Liver (tissue), 9 donors: ENCODE measurements around the gene MAGEA3. TPM values are rescaled to one million over a fixed set of nuclear protein-coding genes. Genes with fewer than 3 reads are reported as not detected.

Experiments
- DNase-seq: peaks from one replicate; pipeline ENCODE4 v3.0.0-alpha.2; 2017; ENCODE audit warnings: low spot score
- H3K27ac ChIP-seq, 2 donors: one replicate each; pipeline ENCODE4 v1.7.0; 2013; ENCODE audit warnings: inconsistent platforms in 2 of 2, low read length in 2 of 2, control low read depth in 1 of 2, low read depth in 1 of 2, mild to moderate bottlenecking in 1 of 2
- H3K27me3 ChIP-seq, 4 donors: one replicate each; pipeline versions ENCODE4 v1.6.1 to v1.7.0; 2013; ENCODE audit warnings: low read length in 3 of 4, inconsistent platforms in 1 of 4, mild to moderate bottlenecking in 1 of 4, moderate library complexity in 1 of 4; ENCODE audit not compliant: control insufficient read depth in 4 of 4, insufficient read depth in 4 of 4
- H3K36me3 ChIP-seq, 4 donors: one replicate each; pipeline versions ENCODE4 v1.6.1 to v1.7.0; 2013; ENCODE audit warnings: low read length in 3 of 4, mild to moderate bottlenecking in 3 of 4, low read depth in 1 of 4, moderate library complexity in 1 of 4; ENCODE audit not compliant: control insufficient read depth in 4 of 4, insufficient read depth in 3 of 4
- H3K4me1 ChIP-seq, 4 donors: one replicate each; pipeline versions ENCODE4 v1.6.1 to v1.7.0; 2013; ENCODE audit warnings: low read length in 3 of 4, mild to moderate bottlenecking in 3 of 4, moderate library complexity in 1 of 4; ENCODE audit not compliant: control insufficient read depth in 4 of 4, insufficient read depth in 4 of 4
- H3K4me3 ChIP-seq, 3 donors: one replicate each; pipeline versions ENCODE4 v1.6.1 to v1.7.0; 2013; ENCODE audit warnings: low read length in 3 of 3, control low read depth in 1 of 3, low read depth in 1 of 3, mild to moderate bottlenecking in 1 of 3
- H3K9ac ChIP-seq, 2 donors: one replicate each; pipeline ENCODE4 v1.7.0; 2013; ENCODE audit warnings: low read length in 2 of 2, mild to moderate bottlenecking in 2 of 2, moderate library complexity in 2 of 2, control low read depth in 1 of 2, low read depth in 1 of 2
- H3K9me3 ChIP-seq, 4 donors: one replicate each; pipeline versions ENCODE4 v1.6.1 to v1.7.0; 2013; ENCODE audit warnings: low read length in 3 of 4; ENCODE audit not compliant: control insufficient read depth in 4 of 4
- EGR1 ChIP-seq, 2 donors: IDR thresholded peaks; 2 replicates each; pipeline ENCODE4 v1.6.1; 2016 to 2018; ENCODE audit warnings: antibody characterized with exemption in 2 of 2, low read depth in 2 of 2
- FOXA1 ChIP-seq: IDR thresholded peaks from 2 replicates; pipeline ENCODE4 v1.6.1; 2016; ENCODE audit warnings: antibody characterized with exemption
- GABPA ChIP-seq, 2 donors: IDR thresholded peaks in 1 of 2; conservative IDR thresholded peaks in 1 of 2; 2 replicates each; pipeline ENCODE4 v1.6.1; 2016; ENCODE audit warnings: antibody characterized with exemption in 2 of 2, mild to moderate bottlenecking in 1 of 2, moderate library complexity in 1 of 2
- NR2F2 ChIP-seq: IDR thresholded peaks from 2 replicates; pipeline ENCODE4 v1.6.1; 2016; ENCODE audit warnings: antibody characterized with exemption
- RXRA ChIP-seq, 2 donors: IDR thresholded peaks; 2 replicates each; pipeline ENCODE4 v1.6.1; 2017 to 2018; ENCODE audit warnings: antibody characterized with exemption in 2 of 2, mild to moderate bottlenecking in 1 of 2
- whole genome bisulfite sequencing: extraction: QIAGEN DNeasy Blood & Tissue Kit; methylation state at CpG from one replicate; pipeline ENCODE4 v1.1.7; 2013; 5-methylcytosine and 5-hydroxymethylcytosine counted together
- polyA plus RNA-seq, 2 donors: library from polyadenylated mRNA; stranded (reverse) in 1 of 2; unstranded in 1 of 2; fragments of 200-250 nt in 1 of 2; fragments of >200 nt in 1 of 2; fragmentation: Nextera tagmentation in 1 of 2; extraction: Ambion mirVana in 1 of 2; gene quantifications; one replicate each; pipeline versions ENCODE4 v1.2.1 to v1.2.3, GENCODE V29; 2013 to 2015
- total RNA-seq, 2 donors: library from RNA; depleted of rRNA; stranded (reverse); fragments of >200 nt; gene quantifications; one replicate each; pipeline ENCODE4 v1.2.3, GENCODE V29; 2014
- donor health status: healthy.
- donor health status: healthy.
- donor health status: healthy.
- donor health status: healthy.
- donor health status: healthy.

MAGEA3 gene
- total and polyA plus RNA-seq, 4 donors: not detected

GRCh38 chrX:152738560-152738959 is 40.0 kb downstream of the MAGEA3 start:
- no peak for DNase-seq
- Histone ChIP-seq H3K4me3 (no peak overlapping the region), H3K27me3 (no peaks in the 10 kb centered on the region), H3K4me1 (no peaks in the 10 kb centered on the region), H3K9me3 (no peaks in the 10 kb centered on the region), H3K27ac (no peak overlapping the region), H3K9ac (no peak overlapping the region), H3K36me3 (no peaks in the 10 kb centered on the region)
- no peak for TF ChIP-seq RXRA (IDR thresholded peaks at IDR 0.05)
- TF ChIP-seq EGR1 (IDR thresholded peaks at IDR 0.05; ENCODE audit: low read depth in 2 of 2): no peak
- no peak for TF ChIP-seq FOXA1
- no peak for TF ChIP-seq GABPA (IDR thresholded peaks at IDR 0.05 in 1 of 2, conservative IDR thresholded peaks at IDR 0.05 in 1 of 2)
- no peak for TF ChIP-seq NR2F2
- WGBS: 90% methylated on average over 5 of the region's 5 CpGs

Other genes starting within 250 kb of the MAGEA3 start
- gene GABRA3, start 247.5 kb upstream of the MAGEA3 start, total RNA-seq: under 1 TPM in 1 of 2 donors, not detected in 1; 0.33 TPM
- not detected for gene GABRA3, start 247.5 kb upstream of the MAGEA3 start, polyA plus RNA-seq
- gene GABRQ, start 60.9 kb upstream of the MAGEA3 start, total RNA-seq: under 1 TPM in 1 of 2 donors, not detected in 1; 0.05 TPM
- under 1 TPM in 1 of 2 donors, not detected in 1; 0.01 TPM for gene GABRQ, start 60.9 kb upstream of the MAGEA3 start, polyA plus RNA-seq
- under 1 TPM in 1 of 2 donors, not detected in 1; 0.14 TPM for gene CSAG2, start 10.5 kb downstream of the MAGEA3 start, total RNA-seq
- gene CSAG2, start 10.5 kb downstream of the MAGEA3 start, polyA plus RNA-seq: not detected
- gene MAGEA2B, start 15.8 kb downstream of the MAGEA3 start, total RNA-seq: not detected
- not detected for gene MAGEA2B, start 15.8 kb downstream of the MAGEA3 start, polyA plus RNA-seq
- not detected for gene CSAG1, start 34.9 kb downstream of the MAGEA3 start, total RNA-seq
- gene CSAG1, start 34.9 kb downstream of the MAGEA3 start, polyA plus RNA-seq: not detected
- not detected for gene MAGEA12, start 35.0 kb downstream of the MAGEA3 start, total RNA-seq
- not detected for gene MAGEA12, start 35.0 kb downstream of the MAGEA3 start, polyA plus RNA-seq
- not detected for gene MAGEA2, start 55.0 kb downstream of the MAGEA3 start, total RNA-seq
- not detected for gene MAGEA2, start 55.0 kb downstream of the MAGEA3 start, polyA plus RNA-seq
- gene CSAG3, start 60.4 kb downstream of the MAGEA3 start, total RNA-seq: under 1 TPM in 1 of 2 donors, not detected in 1; 0.14 TPM
- gene CSAG3, start 60.4 kb downstream of the MAGEA3 start, polyA plus RNA-seq: not detected
- not detected for gene MAGEA6, start 70.9 kb downstream of the MAGEA3 start, total RNA-seq
- gene MAGEA6, start 70.9 kb downstream of the MAGEA3 start, polyA plus RNA-seq: not detected
- 10 to 100 TPM; 10.1 to 24.3 TPM for gene CETN2, start 132.0 kb downstream of the MAGEA3 start, total RNA-seq
- 10 to 100 TPM; 10.9 to 16.4 TPM for gene CETN2, start 132.0 kb downstream of the MAGEA3 start, polyA plus RNA-seq
- gene NSDHL, start 132.3 kb downstream of the MAGEA3 start, total RNA-seq: 10 to 100 TPM; 42.6 to 63.6 TPM
- gene NSDHL, start 132.3 kb downstream of the MAGEA3 start, polyA plus RNA-seq: 10 to 100 TPM; 23.8 to 34.6 TPM
- gene ZNF185, start 199.3 kb downstream of the MAGEA3 start, total RNA-seq: 1 to 10 TPM; 1.1 to 3.2 TPM
- under 1 TPM; 0.44 to 0.80 TPM for gene ZNF185, start 199.3 kb downstream of the MAGEA3 start, polyA plus RNA-seq